ENCODE measurements around the gene EDA.
"Not testable (repeated sequence)": the region's sequence is repeated elsewhere in the genome, so short reads cannot be mapped to it uniquely, and the experiment has no call there.

The EDA gene

DNA sequence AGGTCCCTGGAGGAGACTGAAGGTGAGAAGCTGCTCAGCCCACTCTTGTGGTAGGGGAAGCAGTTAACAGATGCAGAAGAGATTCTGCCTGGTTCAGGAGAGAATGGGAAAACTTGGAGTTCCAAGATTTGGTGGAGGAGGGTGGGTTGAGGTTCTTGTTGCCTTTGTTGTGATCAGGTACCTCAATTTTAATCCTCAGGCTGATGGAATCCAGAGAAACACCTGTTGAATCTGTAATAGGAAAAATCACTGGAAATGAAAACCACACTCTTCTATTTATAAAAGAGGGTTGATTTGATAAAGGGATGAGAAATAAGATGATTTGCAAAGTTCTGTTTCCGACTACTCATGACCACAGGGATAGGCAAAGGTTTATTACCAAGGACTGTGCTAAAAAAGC, 132.1 kb downstream of the EDA start:
- no peak for DNase-seq

DNA sequence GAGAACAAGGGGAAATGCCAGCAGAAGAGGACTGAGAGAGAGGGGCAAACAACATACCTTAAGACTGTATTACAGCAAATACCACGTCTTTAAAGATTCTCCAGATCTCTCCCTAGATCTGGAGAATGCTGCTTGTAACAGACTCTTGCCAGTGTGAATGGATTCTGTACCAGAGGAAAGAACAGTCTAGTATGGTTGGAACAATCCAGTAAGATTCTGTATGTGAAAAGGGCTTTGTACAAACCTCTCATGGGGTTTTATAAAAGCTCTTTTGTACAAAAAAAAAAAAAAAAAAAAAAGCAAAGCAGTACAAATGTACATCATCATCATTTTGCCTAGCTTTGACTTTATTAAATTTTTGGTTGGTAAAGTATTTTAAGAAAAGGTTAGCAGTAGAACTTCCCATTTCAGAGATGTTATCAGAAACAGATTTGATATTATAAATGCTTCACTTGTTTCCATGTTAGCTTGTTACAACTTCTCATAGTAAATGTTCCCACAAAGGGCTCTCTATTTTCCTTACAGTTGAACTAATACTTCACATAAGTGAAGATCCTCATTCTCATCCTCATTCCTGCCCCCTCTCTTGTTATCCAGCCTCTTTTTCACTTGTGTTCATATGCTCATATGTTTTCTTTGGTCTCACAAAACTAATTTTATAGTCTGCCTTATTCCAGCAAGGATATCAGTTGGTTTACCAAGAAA, 144.2 kb downstream of the EDA start:
- no peak for DNase-seq

DNA sequence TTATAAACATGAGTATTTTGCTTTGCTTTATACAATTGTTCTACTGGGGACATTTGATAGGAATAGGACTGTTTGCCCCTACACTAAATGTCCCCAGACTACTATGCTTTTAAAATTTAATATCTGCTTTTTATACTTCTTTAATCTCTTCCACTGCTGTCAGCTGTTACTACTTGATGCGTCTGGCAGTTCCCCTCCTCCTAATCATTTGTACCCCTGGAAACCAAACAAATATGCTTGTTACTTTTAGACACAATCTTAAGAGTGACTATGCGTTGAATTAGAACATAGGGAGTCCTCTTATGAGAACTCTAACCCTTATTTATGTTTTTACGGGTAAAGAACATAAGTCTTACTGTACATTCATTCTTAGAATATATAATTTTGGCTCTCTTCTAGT, 145.7 kb downstream of the EDA start:
- no peak for DNase-seq

DNA sequence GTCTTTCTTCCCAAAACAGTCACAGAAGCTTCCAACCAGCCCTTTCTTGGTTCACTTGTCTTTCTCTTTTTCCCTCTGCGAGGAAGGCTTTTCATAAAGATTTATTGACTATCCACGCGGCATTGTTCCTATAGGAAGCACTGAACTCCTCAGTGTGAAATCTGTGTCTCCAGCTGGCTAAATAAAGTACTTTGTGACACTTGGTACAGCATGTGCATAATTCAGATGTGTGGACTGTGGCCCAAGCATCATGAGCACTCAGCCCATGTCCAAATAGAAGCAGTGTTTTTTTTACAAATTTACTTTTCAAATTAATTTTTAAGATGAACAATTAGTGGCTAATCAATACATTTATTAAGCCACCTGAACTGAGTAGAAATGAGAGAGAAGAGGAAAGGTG, 146.4 kb downstream of the EDA start:
- DNase-seq = no peak

DNA sequence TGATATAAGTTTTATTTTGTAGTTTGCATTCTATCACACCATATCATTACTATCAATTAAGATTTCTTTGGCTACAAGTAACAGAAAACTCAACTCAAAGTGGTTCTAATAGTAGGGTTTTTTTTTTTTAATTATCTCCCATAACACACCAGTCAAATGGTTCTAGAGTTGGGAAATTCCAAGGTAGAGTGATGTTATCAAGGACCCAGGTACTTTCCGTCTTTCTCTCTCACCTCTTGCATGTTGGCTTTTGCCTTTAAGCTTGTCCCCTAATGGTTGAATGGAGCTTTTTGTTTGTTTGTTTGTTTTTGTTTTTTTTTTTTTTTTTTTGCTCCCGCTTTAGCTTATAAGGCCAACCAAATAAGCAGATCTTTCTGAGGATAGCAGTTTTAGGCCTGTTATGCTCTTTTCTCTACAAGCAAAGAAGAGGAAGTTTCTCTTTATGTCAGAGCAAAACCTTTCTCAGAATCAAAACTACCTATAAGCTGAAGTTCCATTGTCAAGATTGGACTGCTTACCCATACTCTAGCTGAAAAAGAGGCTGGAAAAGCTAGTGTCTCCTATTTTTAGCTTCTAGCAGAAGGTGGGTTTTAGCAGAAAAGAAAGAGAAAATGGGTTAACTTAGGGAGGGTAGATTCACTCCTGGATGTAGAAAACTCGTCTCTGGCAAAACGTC, 177.5 kb downstream of the EDA start:
- no peak for DNase-seq

DNA sequence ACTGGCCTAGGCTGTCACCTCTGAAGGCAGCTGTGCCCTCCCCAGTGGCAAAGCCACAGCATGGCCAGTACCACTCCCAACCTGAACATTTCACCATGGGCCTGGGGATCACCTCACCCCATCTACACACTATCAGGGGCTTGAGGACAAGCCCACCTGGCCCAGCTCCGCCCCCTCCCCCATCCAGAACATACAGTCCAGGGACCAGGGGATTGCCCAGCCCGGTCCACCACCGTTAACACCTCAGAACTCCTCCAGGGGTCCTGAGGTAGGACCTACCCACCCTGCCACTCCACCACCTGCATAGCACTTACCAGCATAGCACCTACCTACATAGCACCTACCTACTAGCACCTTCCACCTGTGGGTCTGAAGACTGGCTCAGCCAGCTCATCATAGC, 179.8 kb downstream of the EDA start:
- no peak for DNase-seq

DNA sequence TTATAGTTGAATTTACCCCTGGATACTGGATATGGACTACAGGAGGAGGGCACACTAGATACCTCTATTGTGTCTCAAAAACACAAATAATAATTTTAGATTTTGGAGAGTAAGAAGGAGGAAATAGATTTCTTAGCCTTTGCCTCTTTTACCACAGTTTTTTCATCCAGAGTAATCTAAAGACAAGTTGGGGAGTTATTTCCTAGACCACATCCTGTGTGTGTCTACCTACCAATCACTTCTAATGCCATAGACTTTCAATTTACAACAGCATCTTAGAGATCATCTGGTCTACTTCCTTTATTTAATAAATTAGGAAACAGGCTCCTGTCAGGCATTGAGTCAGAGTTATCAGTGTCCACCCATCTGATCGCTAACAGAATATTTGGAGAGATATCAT, 191.5 kb downstream of the EDA start:
- DNase-seq = no peak

DNA sequence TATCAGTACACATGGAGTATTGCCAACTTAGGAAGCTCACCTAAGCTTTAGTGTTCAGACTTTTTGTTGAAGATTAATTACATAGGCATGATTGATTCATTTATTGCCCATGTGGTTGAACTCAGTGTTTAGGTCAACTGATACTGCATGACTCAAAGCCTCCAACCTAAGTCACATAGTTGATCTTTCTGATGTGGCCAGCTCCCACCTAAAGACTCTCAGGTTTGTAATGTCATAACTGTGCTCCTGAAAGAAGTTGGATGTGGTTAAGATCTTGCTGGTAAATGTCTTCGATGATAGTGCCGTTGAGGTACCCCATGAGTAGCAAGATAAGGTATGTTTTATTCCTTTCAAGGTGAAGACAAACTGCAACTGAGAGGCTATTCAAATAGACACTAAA, 192.5 kb downstream of the EDA start:
- no peak for DNase-seq

DNA sequence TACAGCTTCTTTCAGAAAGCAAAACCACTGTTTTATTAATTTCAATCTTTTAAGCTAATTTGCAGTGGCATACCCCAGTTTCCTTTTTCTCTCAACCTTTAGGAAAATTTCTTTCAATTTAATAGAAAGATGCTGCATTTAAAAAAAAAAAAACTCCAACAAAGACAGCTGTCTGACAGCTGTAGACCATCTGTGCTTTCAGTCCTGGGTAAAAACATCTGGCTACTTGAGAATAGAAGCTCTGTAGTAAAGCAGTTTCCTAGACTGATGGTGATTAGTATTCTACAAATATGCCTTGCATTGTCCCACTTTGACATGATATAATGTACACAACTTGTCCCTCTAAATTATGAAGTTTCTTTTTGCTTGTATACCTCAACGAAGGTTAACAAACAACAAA, 197.8 kb downstream of the EDA start:
- DNase-seq = no peak

DNA sequence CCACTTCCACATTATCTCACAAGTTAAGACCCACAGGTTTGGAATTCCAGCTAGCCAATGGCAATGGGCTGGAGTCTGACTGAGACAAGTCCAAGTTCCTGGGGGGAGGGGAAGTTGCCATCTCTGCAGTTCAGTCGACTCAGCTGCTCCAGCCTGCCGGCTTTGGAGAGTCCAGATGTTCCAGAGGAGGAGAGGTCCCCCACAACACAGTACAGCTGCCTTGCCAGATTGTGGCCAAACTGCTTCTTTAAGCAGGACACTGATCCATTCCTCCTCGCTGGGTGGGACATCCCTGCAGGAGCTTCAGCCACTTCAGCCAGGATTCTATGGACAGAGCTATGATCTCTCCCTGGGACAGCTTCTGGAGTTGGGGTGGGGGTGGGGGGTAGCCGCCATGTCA, 199.2 kb downstream of the EDA start:
- no peak for DNase-seq

DNA sequence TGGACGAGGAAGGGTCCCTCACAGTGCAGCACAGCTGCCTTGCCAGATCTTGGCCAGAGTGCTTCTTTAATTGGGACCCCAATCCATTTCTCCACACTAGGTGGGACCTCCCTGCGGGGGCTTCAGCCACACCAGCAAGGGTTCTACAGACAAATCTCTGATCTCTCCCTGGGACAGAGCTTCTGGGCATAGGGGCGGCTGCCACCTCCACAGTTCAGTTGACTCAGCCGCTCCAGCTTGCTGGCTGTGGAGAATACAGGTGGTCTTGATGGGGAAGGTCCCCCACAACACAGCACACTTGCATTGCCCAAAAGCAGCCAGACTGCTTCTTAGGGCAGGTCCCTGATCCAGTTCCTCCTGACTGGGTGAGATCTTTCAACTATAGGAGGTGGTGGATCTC, 199.6 kb downstream of the EDA start:
- DNase-seq = no peak

DNA sequence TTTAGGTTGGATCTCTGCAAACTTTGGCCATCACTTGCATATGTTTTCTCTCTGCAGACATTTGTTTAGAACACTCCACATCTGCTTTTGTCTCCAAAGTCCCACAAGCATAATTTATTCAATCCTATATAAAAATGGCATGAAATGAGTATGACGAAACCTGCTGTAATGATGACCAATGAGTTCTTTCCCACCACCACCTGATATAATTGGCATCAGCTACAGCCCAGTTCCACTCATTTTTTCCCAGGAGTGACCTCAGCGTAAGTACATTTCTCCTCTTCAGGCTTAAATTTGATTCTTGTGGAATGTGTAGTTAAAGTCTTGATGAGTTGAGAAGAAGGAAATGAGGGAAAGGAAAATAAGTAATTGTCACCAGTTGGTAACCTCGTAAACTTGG, 228.7 kb downstream of the EDA start:
- no peak for DNase-seq

DNA sequence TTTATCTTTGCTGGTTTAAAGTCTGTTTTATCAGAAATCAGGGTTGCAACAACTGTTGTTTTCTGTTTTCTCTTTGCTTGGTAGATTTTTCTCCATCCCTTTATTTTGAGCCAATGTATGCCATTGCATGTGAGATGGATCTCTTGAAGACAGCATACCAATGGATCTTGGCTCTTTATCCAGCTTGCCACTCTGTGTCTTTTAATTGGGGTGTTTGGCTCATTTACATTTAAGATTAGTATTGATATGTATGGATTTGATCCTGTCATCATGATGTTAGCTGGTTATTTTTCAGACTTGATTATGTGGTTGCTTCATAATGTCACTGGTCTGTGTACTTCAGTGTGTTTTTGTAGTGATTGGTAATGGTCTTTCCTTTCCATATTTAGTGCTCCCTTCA, 244.1 kb downstream of the EDA start:
- not testable (repeated sequence) for DNase-seq

DNA sequence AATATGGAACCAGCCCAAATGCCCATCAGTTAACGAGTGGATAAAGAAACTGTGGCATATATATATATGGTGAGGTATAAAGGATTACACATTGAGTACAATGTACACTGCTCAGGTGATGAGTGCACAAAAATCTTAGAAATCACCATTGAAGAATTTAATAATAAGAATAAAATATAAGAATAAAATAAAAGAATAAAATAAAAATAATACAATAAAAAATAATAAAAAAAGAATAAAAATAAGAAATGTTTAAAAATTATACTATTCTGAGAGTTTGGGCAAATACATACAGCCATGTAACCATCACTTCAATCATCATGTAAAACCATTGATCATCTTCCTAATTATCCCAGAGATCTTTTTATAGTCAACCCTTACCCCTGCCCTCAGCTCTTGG, 260.3 kb downstream of the EDA start:
- DNase-seq = no peak

DNA sequence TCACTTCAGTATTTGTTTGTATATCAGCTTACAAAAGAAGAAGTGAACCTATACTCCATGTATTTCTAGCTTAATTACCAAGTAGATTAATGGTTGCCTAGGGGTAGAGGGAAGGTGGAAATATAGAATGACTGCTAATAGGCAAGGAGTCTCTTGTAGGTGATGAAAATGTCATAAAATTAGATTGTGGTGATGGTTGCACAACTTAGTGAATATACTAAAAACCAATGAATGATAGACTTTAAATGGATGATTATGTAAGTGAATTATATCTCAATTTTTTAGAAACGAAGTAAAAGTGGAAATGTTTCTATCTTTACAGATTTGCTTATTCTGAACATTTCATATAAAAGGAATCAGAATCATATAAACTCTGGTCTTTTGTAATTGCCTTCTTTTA, 268.3 kb downstream of the EDA start:
- DNase-seq = no peak

DNA sequence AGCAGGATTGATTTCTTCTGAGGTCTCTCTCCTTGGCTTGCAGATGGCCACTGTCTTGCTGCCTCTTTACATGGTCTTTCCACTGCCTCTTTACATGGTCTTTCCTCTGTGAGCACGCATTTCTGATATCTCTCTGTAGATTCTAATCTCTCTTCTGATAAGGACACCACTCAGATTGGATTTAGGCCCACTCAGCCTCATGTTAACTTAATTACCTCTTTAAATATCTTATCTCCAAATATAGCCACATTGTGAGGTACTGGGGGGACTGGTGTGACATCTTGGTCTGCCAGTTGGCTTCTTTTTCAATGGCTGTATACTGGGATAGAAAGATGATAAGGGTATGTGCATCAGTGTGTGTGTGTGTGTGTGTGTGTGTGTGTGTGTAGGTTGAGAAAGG, 280.1 kb downstream of the EDA start:
- no peak for DNase-seq

DNA sequence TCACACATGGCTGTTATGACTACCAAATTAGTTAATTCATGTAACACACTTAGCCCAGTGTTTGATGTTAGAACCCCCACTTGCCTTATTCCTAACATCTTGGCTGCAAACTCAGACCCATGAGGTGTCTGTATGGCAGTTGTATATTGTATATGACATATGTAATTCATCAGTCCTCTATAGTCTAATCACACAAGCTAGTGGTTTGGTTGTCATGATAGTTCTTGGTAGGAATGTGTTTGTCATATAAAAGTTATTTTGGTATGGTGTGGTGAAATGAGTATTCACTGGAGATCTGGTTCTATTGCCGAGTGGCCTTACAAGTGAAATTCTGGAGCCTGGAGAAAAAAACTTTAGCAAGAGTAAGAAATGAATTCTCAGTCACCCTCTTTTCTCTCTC, 284.6 kb downstream of the EDA start:
- DNase-seq = no peak

DNA sequence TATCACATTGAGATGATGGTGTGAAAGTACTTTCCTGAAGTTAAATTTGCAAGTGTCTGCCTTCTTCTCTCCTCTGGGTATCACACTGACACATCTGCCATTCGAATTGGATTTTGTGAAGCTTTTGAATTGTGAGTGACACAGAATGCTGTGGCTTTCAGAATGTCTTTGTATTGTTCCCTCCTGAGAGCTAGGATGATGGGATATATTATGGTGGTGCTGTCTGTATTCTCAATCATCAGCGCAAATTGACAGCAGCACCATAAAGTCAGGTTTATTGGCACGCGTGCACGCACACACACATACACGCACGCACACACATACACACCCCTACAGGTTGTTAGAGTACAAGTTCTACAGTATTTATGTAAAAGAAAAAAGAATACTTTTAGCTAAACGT, 290.5 kb downstream of the EDA start:
- no peak for DNase-seq

DNA sequence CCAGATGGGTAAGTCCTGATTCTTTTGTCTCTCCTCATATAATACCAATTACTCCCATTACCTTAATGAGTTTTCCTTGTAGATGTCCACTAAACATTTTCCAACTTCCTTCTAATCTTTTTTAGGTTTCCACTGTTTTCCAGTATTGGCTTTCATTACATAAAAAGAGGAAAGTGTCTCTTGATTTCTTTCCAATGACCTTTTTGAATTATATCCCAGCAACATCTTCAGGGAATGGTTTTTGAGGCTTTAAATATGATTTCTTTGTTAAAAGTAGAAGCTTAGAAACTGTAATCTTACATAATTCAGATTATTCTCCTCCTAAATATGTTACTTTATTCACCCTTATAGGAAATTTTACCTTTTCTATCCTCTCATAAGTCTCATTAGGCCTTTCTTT, 298.9 kb downstream of the EDA start:
- no peak for DNase-seq

DNA sequence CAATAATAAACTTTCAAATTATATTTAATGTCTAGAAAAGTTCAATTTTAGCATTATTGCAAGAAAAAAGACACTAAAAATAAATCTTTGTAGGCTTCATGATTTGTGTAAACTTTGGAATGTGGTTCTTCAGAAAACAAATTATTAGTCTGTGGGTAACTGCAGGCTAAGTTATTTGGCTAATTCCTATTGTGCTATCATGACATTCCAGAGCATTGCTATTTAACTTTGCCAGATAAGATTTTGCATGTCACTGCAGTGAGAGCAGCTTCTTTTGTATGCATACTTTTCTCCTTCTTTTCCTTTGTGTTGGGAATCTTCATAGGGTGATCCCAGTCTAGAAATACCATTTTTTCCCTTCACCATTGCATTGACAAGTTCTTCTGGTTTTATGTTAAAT, 303.8 kb downstream of the EDA start:
- DNase-seq = no peak

DNA sequence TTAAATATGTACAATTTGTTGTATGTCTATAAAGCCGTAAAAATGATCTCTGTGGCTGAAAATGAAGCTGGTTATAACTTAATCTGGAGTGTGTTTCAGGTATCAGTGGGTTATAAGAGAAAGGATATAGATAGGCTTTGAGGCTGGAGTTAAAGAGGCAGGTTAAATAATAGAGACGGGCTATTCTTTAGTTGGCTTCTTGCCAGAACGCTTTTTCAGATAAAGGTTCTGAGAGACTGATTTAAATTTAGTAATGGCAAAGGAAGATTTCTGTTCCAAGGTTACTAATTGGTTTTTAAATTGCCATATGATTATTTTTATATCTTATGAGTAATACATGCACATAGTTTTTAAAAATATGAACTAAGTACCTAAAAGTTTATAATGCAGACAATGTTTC, 316.4 kb downstream of the EDA start:
- DNase-seq = no peak

DNA sequence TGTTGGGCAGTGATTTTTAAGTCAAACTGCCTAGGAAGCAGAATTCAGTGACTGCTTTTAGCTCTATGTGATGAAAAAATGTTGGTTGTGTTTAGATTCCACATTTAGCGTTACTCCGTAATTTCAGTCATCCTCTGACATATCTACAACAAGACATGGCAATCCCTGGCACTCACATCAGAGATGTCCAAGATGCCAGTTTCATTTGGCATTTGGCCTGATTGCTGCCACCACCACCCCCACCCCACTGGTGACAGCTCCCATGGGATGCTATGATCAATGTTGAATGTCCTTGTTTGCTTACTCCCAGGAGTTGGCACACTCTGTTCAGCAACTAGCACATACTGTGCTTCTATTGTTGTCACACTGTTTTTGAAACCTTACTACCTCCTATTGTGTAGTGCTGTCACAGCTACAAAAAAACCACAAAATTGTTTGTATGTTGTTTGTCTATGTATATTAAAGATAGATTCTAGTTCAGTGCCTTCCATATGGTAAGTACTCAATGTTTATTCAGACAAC, 332.4 kb downstream of the EDA start:
- DNase-seq = no peak

DNA sequence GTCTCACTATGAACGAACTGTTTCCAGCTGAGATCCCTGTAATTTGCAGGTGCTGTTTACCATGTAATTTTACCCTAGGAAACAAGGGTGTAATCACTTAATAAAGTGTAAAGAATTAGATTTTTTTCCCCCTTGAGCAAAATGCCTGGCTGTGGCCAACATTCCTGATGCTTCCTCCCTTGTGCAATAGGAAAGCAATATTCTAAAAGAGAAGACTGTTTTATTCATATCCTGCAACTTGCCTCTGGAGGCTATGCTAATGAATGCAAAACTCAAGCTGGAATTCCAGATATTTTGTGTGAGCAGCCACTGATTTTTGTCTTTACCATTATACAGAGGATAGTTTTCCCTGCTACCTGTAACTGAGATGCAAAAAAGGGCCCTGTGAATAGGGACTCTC, 335.8 kb downstream of the EDA start:
- no peak for DNase-seq

DNA sequence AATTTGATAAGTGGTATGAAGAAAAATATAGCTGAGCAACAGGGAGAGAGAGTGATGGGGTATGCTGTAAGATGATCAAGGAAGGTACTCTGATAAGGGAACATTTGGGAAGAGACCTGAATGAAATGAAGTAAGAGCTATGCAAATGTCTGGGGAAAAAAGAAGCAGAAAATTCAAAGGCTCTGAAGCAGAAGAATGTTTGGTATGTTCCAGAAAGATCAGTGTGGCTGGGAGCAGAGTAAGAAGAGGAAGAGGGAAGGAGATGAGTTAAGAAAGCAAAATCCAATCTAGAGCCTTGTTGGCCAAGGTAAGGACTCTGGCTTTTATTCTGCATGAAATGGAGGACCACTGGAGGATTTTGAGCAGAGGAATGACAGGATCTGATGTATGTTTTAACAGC, 343.8 kb downstream of the EDA start:
- DNase-seq = no peak

Measured in stimulated activated CD8-positive, alpha-beta memory T cell treated with anti-CD3 and anti-CD28 coated beads, Interleukin-4, amount 100 ng/mL, for 48 hours (primary cell).